NT2/D1 (cell line): Measurements from ENCODE around the gene SCRT2.

Experiments used
- SUZ12 ChIP-seq: IDR thresholded peaks from 2 replicates; pipeline ENCODE4 v1.6.1; 2011; ENCODE audit not compliant: insufficient read length, insufficient read depth; ENCODE audit errors: extremely low read depth
- YY1 ChIP-seq: IDR thresholded peaks from 2 replicates; pipeline ENCODE4 v1.6.1; 2011; ENCODE audit not compliant: insufficient read length, insufficient read depth
- ZNF274 ChIP-seq: IDR thresholded peaks from 2 replicates; pipeline ENCODE4 v1.6.1; 2011; ENCODE audit warnings: mild to moderate bottlenecking, low read depth, low read length

GRCh38 chr20:653590-654416 is 21.8 kb downstream of the SCRT2 start:
- TF ChIP-seq YY1 (no peak), SUZ12 (no peak), ZNF274 (no peak)
